ENCODE measurements around the gene PISD. TPM values are rescaled to one million over a fixed set of nuclear protein-coding genes. Genes with fewer than 3 reads are reported as not detected.
A peak's percentile ranks its signal among the peaks of the same experiment; 100 is the strongest.

The PISD gene
- total RNA-seq, 1 donor: 37.3 TPM

- Histone ChIP-seq H3K27me3 (ENCODE audit: insufficient read depth, low read length) (no peaks in the 10 kb centered on the region), H2AFZ (ENCODE audit: low read length) (no peak overlapping the region), H3K79me2 (ENCODE audit: insufficient read depth, low read length) (peaks cover 3% of the 10 kb centered on the region), H3K4me3 (ENCODE audit: insufficient read depth, low read length) (no peak overlapping the region), H3K27ac (ENCODE audit: low read depth, low read length) (no peak overlapping the region), H3K9me3 (ENCODE audit: low read depth, low read length) (no peaks in the 10 kb centered on the region), H3K4me1 (ENCODE audit: insufficient read depth, low read length) (peaks cover 6% of the 10 kb centered on the region), H3K4me2 (ENCODE audit: insufficient read depth, low read length) (no peak overlapping the region), H3K36me3 (ENCODE audit: insufficient read depth, low read length) (peaks cover 31% of the 10 kb centered on the region), H4K20me1 (ENCODE audit: insufficient read depth, low read length) (peaks cover 6% of the 10 kb centered on the region)
- TF ChIP-seq CTCF (IDR thresholded peaks at IDR 0.05; ENCODE audit: extremely low read depth, low read depth, low read length): no peak
- DNase-seq (ENCODE audit: insufficient read length, low spot score, missing footprints): peak; percentile 83
These were observed 46.5 kb downstream of the PISD start for GRCh38 chr22:31615491-31615860.

GRCh38 chr22:31614781-31615490 lies 47.1 kb downstream of the PISD start:
- Histone ChIP-seq H2AFZ (ENCODE audit: low read length) (no peak overlapping the region), H4K20me1 (ENCODE audit: insufficient read depth, low read length) (peaks cover 6% of the 10 kb centered on the region), H3K36me3 (ENCODE audit: insufficient read depth, low read length) (peaks cover 30% of the 10 kb centered on the region), H3K4me2 (ENCODE audit: insufficient read depth, low read length) (no peak overlapping the region), H3K27ac (ENCODE audit: low read depth, low read length) (no peak overlapping the region), H3K4me1 (ENCODE audit: insufficient read depth, low read length) (peaks cover 6% of the 10 kb centered on the region), H3K9me3 (ENCODE audit: low read depth, low read length) (no peaks in the 10 kb centered on the region), H3K27me3 (ENCODE audit: insufficient read depth, low read length) (no peaks in the 10 kb centered on the region), H3K79me2 (ENCODE audit: insufficient read depth, low read length) (no peaks in the 10 kb centered on the region), H3K4me3 (ENCODE audit: insufficient read depth, low read length) (no peak overlapping the region)
- no peak for TF ChIP-seq CTCF (IDR thresholded peaks at IDR 0.05; ENCODE audit: extremely low read depth, low read depth, low read length)
- DNase-seq (ENCODE audit: insufficient read length, low spot score, missing footprints): peak; percentile 74

- H3K36me3 ChIP-seq (ENCODE audit: insufficient read depth, low read length): peaks cover 20% of the 10 kb centered on the region
- H3K9me3 ChIP-seq (ENCODE audit: low read depth, low read length): no peaks in the 10 kb centered on the region
- no peak overlapping the region for H3K4me2 ChIP-seq (ENCODE audit: insufficient read depth, low read length)
- H3K27ac ChIP-seq (ENCODE audit: low read depth, low read length): no peak overlapping the region
- no peak overlapping the region for H2AFZ ChIP-seq (ENCODE audit: low read length)
- no peak for TF ChIP-seq CTCF (IDR thresholded peaks at IDR 0.05; ENCODE audit: extremely low read depth, low read depth, low read length)
- H4K20me1 ChIP-seq (ENCODE audit: insufficient read depth, low read length): peaks cover 5% of the 10 kb centered on the region
- no peak overlapping the region for H3K4me3 ChIP-seq (ENCODE audit: insufficient read depth, low read length)
- peak; percentile 69 for DNase-seq (ENCODE audit: insufficient read length, low spot score, missing footprints)
- no peaks in the 10 kb centered on the region for H3K79me2 ChIP-seq (ENCODE audit: insufficient read depth, low read length)
- no peaks in the 10 kb centered on the region for H3K27me3 ChIP-seq (ENCODE audit: insufficient read depth, low read length)
- H3K4me1 ChIP-seq (ENCODE audit: insufficient read depth, low read length): peaks cover 6% of the 10 kb centered on the region
These were observed 48.1 kb downstream of the PISD start for GRCh38 chr22:31613904-31614296.

- H3K9me3 ChIP-seq (ENCODE audit: low read depth, low read length): no peaks in the 10 kb centered on the region
- H3K4me2 ChIP-seq (ENCODE audit: insufficient read depth, low read length): no peak overlapping the region
- H3K27ac ChIP-seq (ENCODE audit: low read depth, low read length): no peak overlapping the region
- TF ChIP-seq CTCF (IDR thresholded peaks at IDR 0.05; ENCODE audit: extremely low read depth, low read depth, low read length): no peak
- H3K36me3 ChIP-seq (ENCODE audit: insufficient read depth, low read length): peaks cover 15% of the 10 kb centered on the region
- peaks cover 6% of the 10 kb centered on the region for H3K4me1 ChIP-seq (ENCODE audit: insufficient read depth, low read length)
- H3K4me3 ChIP-seq (ENCODE audit: insufficient read depth, low read length): no peak overlapping the region
- H3K79me2 ChIP-seq (ENCODE audit: insufficient read depth, low read length): no peaks in the 10 kb centered on the region
- H2AFZ ChIP-seq (ENCODE audit: low read length): no peak overlapping the region
- peaks cover under 1% of the 10 kb centered on the region for H4K20me1 ChIP-seq (ENCODE audit: insufficient read depth, low read length)
- peak; percentile 71 for DNase-seq (ENCODE audit: insufficient read length, low spot score, missing footprints)
- H3K27me3 ChIP-seq (ENCODE audit: insufficient read depth, low read length): no peaks in the 10 kb centered on the region
These were observed 48.6 kb downstream of the PISD start for GRCh38 chr22:31613286-31613903.

Measured in osteoblast (primary cell).